Heart right ventricle (tissue), 16 donors: Measurements from ENCODE around the gene MOGAT3. TPM values are rescaled to one million over a fixed set of nuclear protein-coding genes. Genes with fewer than 3 reads are reported as not detected.

ENCODE experiments used
- ATAC-seq, 8 donors: fragments of 200-7000 bp; cut with Tn5 transposase; one replicate each; pipeline ENCODE4 v1.9.1; 2020; ENCODE audit warnings: mild to moderate bottlenecking in 8 of 8, moderate library complexity in 8 of 8, moderate number of reproducible peaks in 1 of 8
- DNase-seq, 2 donors: peaks; one replicate each; pipeline ENCODE4 v3.0.0-alpha.2; 2020
- H3K27ac ChIP-seq, 10 donors: fragments of 200-600 bp; sonication (generic) in 2 of 10; one replicate each; pipeline versions ENCODE4 v1.5.0 to v1.8.0; 2020 to 2022; ENCODE audit warnings: mild to moderate bottlenecking in 3 of 10
- H3K27me3 ChIP-seq, 7 donors: fragments of 200-600 bp; one replicate each; pipeline ENCODE4 v1.8.0; 2021 to 2022; ENCODE audit warnings: mild to moderate bottlenecking in 2 of 7
- H3K36me3 ChIP-seq, 9 donors: fragments of 200-600 bp; sonication (generic) in 1 of 9; one replicate each; pipeline versions ENCODE4 v1.5.0 to v1.8.0; 2020 to 2022; ENCODE audit warnings: mild to moderate bottlenecking in 2 of 9
- H3K4me1 ChIP-seq, 9 donors: fragments of 200-600 bp; sonication (generic) in 1 of 9; one replicate each; pipeline versions ENCODE4 v1.5.0 to v1.8.0; 2020 to 2022; ENCODE audit warnings: mild to moderate bottlenecking in 4 of 9
- H3K4me3 ChIP-seq, 10 donors: fragments of 200-600 bp; sonication (generic) in 2 of 10; one replicate each; pipeline versions ENCODE4 v1.5.0 to v1.8.0; 2020 to 2022; ENCODE audit warnings: mild to moderate bottlenecking in 7 of 10, moderate library complexity in 2 of 10
- H3K9me3 ChIP-seq, 11 donors: fragments of 200-600 bp in 10 of 11; sonication (generic) in 2 of 11; one replicate each; pipeline versions ENCODE4 v1.5.0 to v1.8.0; 2013 to 2022; ENCODE audit warnings: mild to moderate bottlenecking in 2 of 11, control low read depth in 1 of 11, moderate library complexity in 1 of 11
- WGBS, 2 donors: extraction: QIAGEN DNeasy Blood & Tissue Kit; methylation state at CpG; one replicate each; pipeline ENCODE4 v1.1.7; 2013; ENCODE audit warnings: inconsistent platforms in 1 of 2; 5-methylcytosine and 5-hydroxymethylcytosine counted together
- intact Hi-C, 10 donors: fragments of 100-400 bp; cut with DNase I; formaldehyde crosslinking; loops; one replicate each; pipeline versions ENCODE4 v1.11.1 to v1.14.2; 2022
- polyA plus RNA-seq, 2 donors: library from polyadenylated mRNA; stranded (reverse); fragments of 200-250 nt; gene quantifications; one replicate each; pipeline ENCODE4 v1.2.3, GENCODE V29; 2013
- total RNA-seq, 10 donors: library from RNA; stranded (reverse); fragmentation: NEBNext Ultra II Directional in 3 of 10; extraction: Animal tissue kit (Norgen Biotek cat#: 25700) in 3 of 10; gene quantifications; one replicate each; pipeline versions ENCODE4 v1.2.1 to v1.2.4, GENCODE V29; 2021 to 2023
- TF ChIP-seq, protein P1 (sequence below), 9 donors: fragments of 200-600 bp; sonication (generic) in 2 of 9; IDR thresholded peaks; one replicate each; pipeline versions ENCODE4 v1.5.0 to v1.8.0; 2021 to 2022; ENCODE audit warnings: antibody characterized with exemption in 9 of 9, mild to moderate bottlenecking in 5 of 9, moderate library complexity in 1 of 9
- donor health status: Arrhythmogenic right ventricular cardiomyopathy.
- donor health status: ischemic (EF 13 %, LVEDD 7.1; RV severe dilation, severe dysfunction).
- donor health status: healthy with polysubstance abuse.
- donor health status: DM: no; HTN: yes; CAD: no.
- donor health status: DM: no; HTN: no; CAD: no.
- donor health status: ischemic (EF 25% LVEDD 6.9; RV normal size, moderate dysfunction).
- donor health status: ischemic (EF 25% LVEDD 5.7; RV mildly dilated, moderate dysfunction).
- donor health status: healthy.
- donor health status: DM: yes; HTN: yes; CAD: no.
- donor health status: Ischemic cardiomyopathy.
- donor health status: ischemic (EF 35%, LVEDD 5.7; RV mildly dilated, moderate dysfunction).
- donor health status: nonischemic (EF 11% LVEDD 7.7; RV severe dilation, severe dysfunction).
- donor health status: DM: yes; HTN: yes; CAD: no.
- donor health status: PGD.
- donor health status: ischemic (EF 29% LVEDD 5.4; RV normal size, mild dysfunction).
- donor health status: nonischemic (EF 23%, LVEDD 6.1; RV moderate dilation, normal function).

MOGAT3 gene
- total and polyA plus RNA-seq, 12 donors, result not detected

DNA sequence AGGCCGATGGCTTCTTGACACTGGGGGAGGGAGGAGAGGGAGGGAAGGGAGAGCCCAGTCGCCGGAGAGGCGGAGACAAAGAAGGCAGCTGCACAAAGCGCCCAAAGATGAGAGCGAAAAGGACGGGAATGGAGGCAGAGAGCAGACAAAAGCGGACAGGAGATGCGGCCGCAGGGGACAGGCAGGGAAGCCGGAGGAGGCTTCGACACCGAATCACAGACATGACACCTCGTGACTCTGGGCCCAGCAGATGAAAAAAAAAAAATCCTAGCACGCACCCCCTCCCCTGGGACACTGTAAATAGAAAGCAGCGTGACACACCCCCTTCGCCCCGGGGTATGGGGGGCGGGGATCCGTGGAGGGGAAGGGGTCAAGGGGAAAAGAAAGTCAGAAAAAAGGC, 21.7 kb downstream of the MOGAT3 start:
- Histone ChIP-seq H3K36me3 (no peaks in the 10 kb centered on the region), H3K27ac (no peak overlapping the region), H3K9me3 (no peaks in the 10 kb centered on the region), H3K4me3 (no peak overlapping the region), H3K4me1 (peaks cover 0 to 16% (median 11%) of the 10 kb centered on the region in 9 donors), H3K27me3 (peaks cover 26 to 99% (median 94%) of the 10 kb centered on the region in 7 donors)
- ATAC-seq (no peak), DNase-seq (no peak)
- WGBS, 2 donors, result 2 to 3% methylated on average over 16 to 20 of the region's 20 CpGs
- intact Hi-C loops, result loop anchor here in 1 of 10 donors (10.0 kb wide), 1 partner anchor 106 kb away; no protein-coding TSS in a partner anchor
- TF ChIP-seq, protein P1, sequence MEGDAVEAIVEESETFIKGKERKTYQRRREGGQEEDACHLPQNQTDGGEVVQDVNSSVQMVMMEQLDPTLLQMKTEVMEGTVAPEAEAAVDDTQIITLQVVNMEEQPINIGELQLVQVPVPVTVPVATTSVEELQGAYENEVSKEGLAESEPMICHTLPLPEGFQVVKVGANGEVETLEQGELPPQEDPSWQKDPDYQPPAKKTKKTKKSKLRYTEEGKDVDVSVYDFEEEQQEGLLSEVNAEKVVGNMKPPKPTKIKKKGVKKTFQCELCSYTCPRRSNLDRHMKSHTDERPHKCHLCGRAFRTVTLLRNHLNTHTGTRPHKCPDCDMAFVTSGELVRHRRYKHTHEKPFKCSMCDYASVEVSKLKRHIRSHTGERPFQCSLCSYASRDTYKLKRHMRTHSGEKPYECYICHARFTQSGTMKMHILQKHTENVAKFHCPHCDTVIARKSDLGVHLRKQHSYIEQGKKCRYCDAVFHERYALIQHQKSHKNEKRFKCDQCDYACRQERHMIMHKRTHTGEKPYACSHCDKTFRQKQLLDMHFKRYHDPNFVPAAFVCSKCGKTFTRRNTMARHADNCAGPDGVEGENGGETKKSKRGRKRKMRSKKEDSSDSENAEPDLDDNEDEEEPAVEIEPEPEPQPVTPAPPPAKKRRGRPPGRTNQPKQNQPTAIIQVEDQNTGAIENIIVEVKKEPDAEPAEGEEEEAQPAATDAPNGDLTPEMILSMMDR (IDR thresholded peaks at IDR 0.05), result no peak

DNA sequence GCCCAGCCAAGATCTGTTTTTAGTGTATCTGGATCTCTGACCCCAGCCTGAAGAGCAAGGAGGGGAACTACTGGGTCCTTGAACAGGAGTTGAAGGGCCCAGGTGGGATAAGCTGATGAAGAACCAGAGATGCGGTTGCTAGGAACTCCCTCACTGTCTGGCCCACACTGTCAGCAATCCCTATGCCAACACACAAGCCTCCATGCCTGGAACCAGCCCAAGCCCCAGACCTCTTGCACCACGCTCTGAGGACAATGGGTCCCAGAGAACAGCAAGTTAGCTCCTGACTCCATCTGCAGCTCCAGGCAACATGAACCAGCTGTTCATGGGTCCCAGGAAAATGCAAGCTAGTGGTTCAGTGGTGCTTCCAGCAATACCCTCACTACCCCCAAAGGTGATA, 23.2 kb downstream of the MOGAT3 start:
- H3K27ac ChIP-seq, result no peak overlapping the region
- no peaks in the 10 kb centered on the region for H3K36me3 ChIP-seq
- peaks cover 35 to 100% (median 97%) of the 10 kb centered on the region in 7 donors for H3K27me3 ChIP-seq
- peaks cover 2 to 28% (median 22%) of the 10 kb centered on the region in 9 donors for H3K4me1 ChIP-seq
- intact Hi-C loops, result loop anchor here in 1 of 10 donors (10.0 kb wide), 1 partner anchor 107 kb away; no protein-coding TSS in a partner anchor
- 53 to 81% methylated on average over 2 of the region's 2 CpGs for WGBS, 2 donors
- TF ChIP-seq, protein P1 (IDR thresholded peaks at IDR 0.05), result no peak
- no peaks in the 10 kb centered on the region for H3K9me3 ChIP-seq
- no peak overlapping the region for H3K4me3 ChIP-seq
- ATAC-seq, result no peak
- DNase-seq, result no peak

- Histone ChIP-seq H3K27me3 (peaks cover 48 to 100% (median 100%) of the 10 kb centered on the region in 7 donors), H3K27ac (no peak overlapping the region), H3K36me3 (no peaks in the 10 kb centered on the region), H3K4me3 (no peak overlapping the region), H3K4me1 (peaks cover 7 to 39% (median 32%) of the 10 kb centered on the region in 9 donors), H3K9me3 (no peaks in the 10 kb centered on the region)
- intact Hi-C loops, result loop anchor here in 1 of 10 donors (10.0 kb wide), 1 partner anchor 109 kb away; no protein-coding TSS in a partner anchor
- TF ChIP-seq, protein P1 (IDR thresholded peaks at IDR 0.05), result no peak
- ATAC-seq (no peak), DNase-seq (no peak)
- WGBS, 2 donors, result 34 to 38% methylated on average over 3 of the region's 3 CpGs
Measured at GRCh38 chr7:101175664-101176063, 25.2 kb downstream of the MOGAT3 start.

- ATAC-seq, result no peak
- Histone ChIP-seq H3K9me3 (no peaks in the 10 kb centered on the region), H3K27me3 (peaks cover 45 to 100% (median 100%) of the 10 kb centered on the region in 7 donors), H3K4me1 (peaks cover 7 to 44% (median 27%) of the 10 kb centered on the region in 9 donors), H3K36me3 (no peaks in the 10 kb centered on the region), H3K4me3 (no peak overlapping the region), H3K27ac (no peak overlapping the region)
- 2 to 4% methylated on average over 28 of the region's 28 CpGs for WGBS, 2 donors
- TF ChIP-seq, protein P1 (IDR thresholded peaks at IDR 0.05), result no peak
- DNase-seq, result no peak
- intact Hi-C loops, result loop anchor here in 1 of 10 donors (10.0 kb wide), 1 partner anchor 110 kb away; no protein-coding TSS in a partner anchor
Measured at GRCh38 chr7:101174322-101174854, 26.4 kb downstream of the MOGAT3 start.
